Measurements from ENCODE around the gene SPATA6L. TPM values are rescaled to one million over a fixed set of nuclear protein-coding genes. Genes with fewer than 3 reads are reported as not detected.
A peak's percentile ranks its signal among the peaks of the same experiment; 100 is the strongest.

SPATA6L gene
- total RNA-seq, 1 donor from 2014 or later, result 6.7 TPM

DNA sequence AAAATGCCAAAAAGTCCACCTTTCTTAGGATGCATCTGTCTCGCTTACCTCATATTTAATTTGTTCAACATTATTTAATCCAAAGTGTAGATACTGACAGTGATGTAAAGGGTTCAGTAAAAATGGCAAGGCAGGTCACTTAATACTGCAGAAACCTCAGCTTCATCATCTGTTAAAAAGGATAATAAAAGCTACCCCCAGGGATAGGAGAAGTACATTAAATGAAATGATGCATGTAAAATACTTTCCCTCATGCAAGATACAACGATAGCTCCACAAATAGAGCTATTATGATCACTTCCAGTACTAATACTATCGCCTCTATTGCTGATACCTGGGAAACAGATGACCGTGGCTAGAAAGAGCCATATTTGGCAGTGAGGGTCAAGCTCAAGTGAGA lies 93.1 kb downstream of the SPATA6L start:
- Mint-ChIP-seq H3K9me3 (ENCODE audit: unreplicated experiment) (no peaks in the 10 kb centered on the region), H3K27me3 (ENCODE audit: unreplicated experiment) (no peaks in the 10 kb centered on the region)

GRCh38 chr9:4572184-4572826 lies 94.0 kb downstream of the SPATA6L start:
- TF ChIP-seq, protein P1, sequence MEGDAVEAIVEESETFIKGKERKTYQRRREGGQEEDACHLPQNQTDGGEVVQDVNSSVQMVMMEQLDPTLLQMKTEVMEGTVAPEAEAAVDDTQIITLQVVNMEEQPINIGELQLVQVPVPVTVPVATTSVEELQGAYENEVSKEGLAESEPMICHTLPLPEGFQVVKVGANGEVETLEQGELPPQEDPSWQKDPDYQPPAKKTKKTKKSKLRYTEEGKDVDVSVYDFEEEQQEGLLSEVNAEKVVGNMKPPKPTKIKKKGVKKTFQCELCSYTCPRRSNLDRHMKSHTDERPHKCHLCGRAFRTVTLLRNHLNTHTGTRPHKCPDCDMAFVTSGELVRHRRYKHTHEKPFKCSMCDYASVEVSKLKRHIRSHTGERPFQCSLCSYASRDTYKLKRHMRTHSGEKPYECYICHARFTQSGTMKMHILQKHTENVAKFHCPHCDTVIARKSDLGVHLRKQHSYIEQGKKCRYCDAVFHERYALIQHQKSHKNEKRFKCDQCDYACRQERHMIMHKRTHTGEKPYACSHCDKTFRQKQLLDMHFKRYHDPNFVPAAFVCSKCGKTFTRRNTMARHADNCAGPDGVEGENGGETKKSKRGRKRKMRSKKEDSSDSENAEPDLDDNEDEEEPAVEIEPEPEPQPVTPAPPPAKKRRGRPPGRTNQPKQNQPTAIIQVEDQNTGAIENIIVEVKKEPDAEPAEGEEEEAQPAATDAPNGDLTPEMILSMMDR (IDR thresholded peaks at IDR 0.05; ENCODE audit: unreplicated experiment), result no peak
- Mint-ChIP-seq H3K4me3 (ENCODE audit: unreplicated experiment) (no peak overlapping the region), H3K27me3 (ENCODE audit: unreplicated experiment) (no peaks in the 10 kb centered on the region), H3K27ac (ENCODE audit: unreplicated experiment) (no peak overlapping the region), H3K36me3 (ENCODE audit: low read depth, unreplicated experiment) (no peaks in the 10 kb centered on the region), H3K4me1 (ENCODE audit: unreplicated experiment) (peaks cover 22% of the 10 kb centered on the region), H3K9me3 (ENCODE audit: unreplicated experiment) (no peaks in the 10 kb centered on the region)
- no peak for DNase-seq (ENCODE audit: low spot score)

More for the DNA sequence above, 93.1 kb downstream of the SPATA6L start:
- H3K4me1 Mint-ChIP-seq (ENCODE audit: unreplicated experiment), result peaks cover 14% of the 10 kb centered on the region
- no peaks in the 10 kb centered on the region for H3K36me3 Mint-ChIP-seq (ENCODE audit: low read depth, unreplicated experiment)
- TF ChIP-seq, protein P1 (IDR thresholded peaks at IDR 0.05; ENCODE audit: unreplicated experiment), result no peak
- no peak overlapping the region for H3K4me3 Mint-ChIP-seq (ENCODE audit: unreplicated experiment)
- DNase-seq (ENCODE audit: low spot score), result no peak
- H3K27ac Mint-ChIP-seq (ENCODE audit: unreplicated experiment), result no peak overlapping the region

DNA sequence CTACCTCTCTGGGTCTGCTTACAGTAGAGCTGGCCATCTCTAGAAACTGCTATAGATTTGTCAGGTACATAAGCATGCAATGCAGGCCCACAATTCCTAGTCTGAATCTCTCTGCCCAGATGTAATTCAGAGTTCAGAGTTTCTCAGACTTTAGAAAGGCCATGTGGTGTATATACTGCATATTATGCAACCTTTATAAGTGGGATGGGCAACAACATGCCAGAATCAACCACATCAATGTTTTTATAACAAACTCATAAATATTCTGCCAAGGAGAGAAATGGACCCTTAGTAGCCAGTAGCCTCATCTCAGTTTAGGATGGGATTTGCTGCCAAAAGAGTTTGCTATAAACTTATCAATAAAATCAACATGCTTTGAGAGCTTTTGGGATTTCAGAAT lies 97.2 kb downstream of the SPATA6L start:
- TF ChIP-seq, protein P1 (IDR thresholded peaks at IDR 0.05; ENCODE audit: unreplicated experiment), result no peak
- H3K4me1 Mint-ChIP-seq (ENCODE audit: unreplicated experiment), result peaks cover 19% of the 10 kb centered on the region
- no peak overlapping the region for H3K27ac Mint-ChIP-seq (ENCODE audit: unreplicated experiment)
- DNase-seq (ENCODE audit: low spot score), result no peak
- peaks cover 3% of the 10 kb centered on the region for H3K27me3 Mint-ChIP-seq (ENCODE audit: unreplicated experiment)
- H3K4me3 Mint-ChIP-seq (ENCODE audit: unreplicated experiment), result no peak overlapping the region
- H3K36me3 Mint-ChIP-seq (ENCODE audit: low read depth, unreplicated experiment), result no peaks in the 10 kb centered on the region
- H3K9me3 Mint-ChIP-seq (ENCODE audit: unreplicated experiment), result no peaks in the 10 kb centered on the region

- Mint-ChIP-seq H3K4me1 (ENCODE audit: unreplicated experiment) (peaks cover 19% of the 10 kb centered on the region), H3K27me3 (ENCODE audit: unreplicated experiment) (peaks cover 3% of the 10 kb centered on the region), H3K36me3 (ENCODE audit: low read depth, unreplicated experiment) (peaks cover 5% of the 10 kb centered on the region), H3K4me3 (ENCODE audit: unreplicated experiment) (no peak overlapping the region), H3K9me3 (ENCODE audit: unreplicated experiment) (no peaks in the 10 kb centered on the region), H3K27ac (ENCODE audit: unreplicated experiment) (peak overlapping the region; percentile 78)
- no peak for DNase-seq (ENCODE audit: low spot score)
- TF ChIP-seq, protein P1 (IDR thresholded peaks at IDR 0.05; ENCODE audit: unreplicated experiment), result no peak
Measured at GRCh38 chr9:4567601-4568000, 98.7 kb downstream of the SPATA6L start.

- Mint-ChIP-seq H3K4me3 (ENCODE audit: unreplicated experiment) (no peak overlapping the region), H3K27ac (ENCODE audit: unreplicated experiment) (peak overlapping the region; percentile 40), H3K36me3 (ENCODE audit: low read depth, unreplicated experiment) (peaks cover 5% of the 10 kb centered on the region), H3K4me1 (ENCODE audit: unreplicated experiment) (peaks cover 15% of the 10 kb centered on the region), H3K27me3 (ENCODE audit: unreplicated experiment) (peaks cover 3% of the 10 kb centered on the region), H3K9me3 (ENCODE audit: unreplicated experiment) (no peaks in the 10 kb centered on the region)
- TF ChIP-seq, protein P1 (IDR thresholded peaks at IDR 0.05; ENCODE audit: unreplicated experiment), result no peak
- DNase-seq (ENCODE audit: low spot score), result no peak
Measured at GRCh38 chr9:4566806-4567205, 99.5 kb downstream of the SPATA6L start.

Data from endothelial cell (in vitro differentiated cells).